Raji (cell line): ENCODE measurements around the gene NEK6.

Source experiments
- POLR2A ChIP-seq: IDR thresholded peaks from 2 replicates; pipeline ENCODE4 v1.6.1; 2011; ENCODE audit warnings: low read depth, low read length, control low read depth; ENCODE audit not compliant: insufficient read depth

The NEK6 gene

DNA sequence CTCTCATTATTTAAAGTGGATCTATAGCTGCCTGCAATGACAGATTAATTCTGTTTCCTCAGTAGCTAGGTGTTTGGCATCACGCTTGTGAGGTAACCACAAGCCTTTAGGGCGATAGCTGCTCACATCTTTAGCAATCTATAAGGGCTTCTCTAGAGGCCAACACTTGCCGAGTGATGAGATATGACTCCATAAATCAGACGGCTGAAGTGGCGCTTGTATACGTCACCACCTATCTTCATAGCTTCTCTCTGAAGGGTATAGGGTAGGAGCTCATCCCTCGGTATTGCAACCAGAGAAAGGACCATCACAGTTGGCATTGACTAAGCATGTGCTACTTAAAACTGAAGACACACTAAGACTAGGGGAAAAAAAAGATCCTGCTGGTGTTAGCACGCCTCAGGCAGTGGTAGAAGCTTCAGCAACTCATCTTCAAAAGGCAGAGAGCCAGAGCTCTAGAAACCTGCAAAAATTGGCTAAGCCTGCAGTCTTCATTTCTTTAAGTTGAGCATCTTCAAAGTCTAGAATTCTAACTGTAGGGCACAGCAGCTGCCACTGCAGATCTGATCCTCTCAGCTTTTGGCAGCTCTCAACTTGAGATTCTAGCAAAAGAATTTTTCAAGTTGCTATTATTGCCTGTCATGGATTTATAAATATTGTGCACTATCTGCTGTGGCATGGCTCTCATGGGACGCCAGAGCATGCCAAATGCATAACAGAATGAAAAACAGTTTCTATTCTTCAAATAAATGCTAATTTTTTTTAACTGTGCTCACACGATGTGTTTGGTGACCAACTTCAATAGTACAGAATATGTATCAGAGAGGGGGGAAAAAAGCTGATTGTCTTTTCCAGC lies 120.0 kb downstream of the NEK6 start:
- no peak for TF ChIP-seq POLR2A

DNA sequence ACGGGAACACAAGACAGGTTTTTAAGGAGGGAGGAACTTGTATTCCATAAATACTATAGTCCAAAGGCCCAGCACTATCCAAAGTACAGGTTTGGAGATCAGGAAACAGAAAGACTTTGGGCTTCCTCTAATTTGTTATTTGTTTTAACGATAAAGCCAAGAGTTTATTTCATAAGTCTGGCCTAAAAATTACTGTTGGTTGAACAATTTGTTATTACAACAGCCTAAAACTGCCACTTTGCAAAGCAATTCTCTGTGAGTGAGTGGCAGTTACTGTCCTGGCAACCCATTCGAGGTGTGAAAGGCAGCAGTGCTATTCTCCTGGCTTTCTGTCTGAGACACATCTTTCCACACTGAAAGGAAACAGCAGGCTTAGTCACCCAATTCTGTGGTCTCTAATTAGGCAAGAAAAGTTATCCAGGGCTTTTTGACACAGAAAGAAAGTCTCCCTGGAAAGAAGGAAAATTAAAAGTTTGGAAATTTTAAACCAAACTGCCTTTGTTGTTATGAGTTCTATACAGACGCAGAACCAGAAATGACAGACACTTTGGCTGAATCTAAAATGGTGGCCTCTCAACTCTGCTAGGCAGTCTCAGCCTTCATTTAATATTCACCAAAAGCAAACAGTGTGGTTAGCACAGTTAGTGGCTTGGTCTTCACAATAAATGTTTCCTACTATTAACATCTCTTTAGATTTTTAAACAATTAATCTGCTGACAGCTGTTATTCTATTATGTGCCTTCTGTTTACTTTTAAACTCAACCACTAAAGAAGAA lies 123.6 kb downstream of the NEK6 start:
- TF ChIP-seq POLR2A, result no peak

DNA sequence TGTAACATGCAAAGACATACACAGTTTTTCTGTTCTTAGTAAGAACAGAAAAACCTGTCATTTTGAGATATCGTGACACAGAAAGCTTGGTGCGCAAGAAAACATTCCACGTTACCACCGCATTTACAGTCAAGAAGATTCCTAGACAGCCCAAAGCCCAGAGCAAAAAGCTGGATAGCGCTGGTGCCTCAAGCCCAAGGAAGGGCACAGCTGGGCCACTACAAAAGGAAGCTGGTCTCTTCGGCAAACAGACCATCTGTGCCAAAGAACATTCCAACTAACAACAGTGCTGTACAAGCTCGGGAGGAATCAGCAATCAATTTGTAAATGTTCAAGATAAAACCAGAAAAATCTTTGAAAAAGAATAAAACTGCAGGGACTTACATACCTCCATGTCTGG lies 126.5 kb downstream of the NEK6 start:
- no peak for TF ChIP-seq POLR2A

DNA sequence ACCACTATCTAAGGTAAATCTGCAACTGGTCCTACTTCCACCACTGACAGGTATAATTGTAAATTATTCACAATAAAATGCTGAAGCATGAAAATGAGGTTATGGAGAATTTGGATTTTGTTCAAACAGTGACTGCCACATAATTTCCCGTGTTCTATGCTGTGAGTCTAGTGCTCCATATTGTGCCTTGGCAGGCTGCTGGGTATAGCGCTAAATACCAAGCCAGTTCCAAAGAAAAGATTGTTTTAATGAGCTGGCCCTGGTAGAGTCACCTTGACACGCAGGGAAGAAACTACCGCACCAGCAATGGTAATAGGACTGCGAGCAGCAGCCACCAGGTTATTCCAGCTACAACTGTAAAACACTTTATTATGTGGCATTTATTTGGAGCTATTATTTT lies 127.1 kb downstream of the NEK6 start:
- no peak for TF ChIP-seq POLR2A

DNA sequence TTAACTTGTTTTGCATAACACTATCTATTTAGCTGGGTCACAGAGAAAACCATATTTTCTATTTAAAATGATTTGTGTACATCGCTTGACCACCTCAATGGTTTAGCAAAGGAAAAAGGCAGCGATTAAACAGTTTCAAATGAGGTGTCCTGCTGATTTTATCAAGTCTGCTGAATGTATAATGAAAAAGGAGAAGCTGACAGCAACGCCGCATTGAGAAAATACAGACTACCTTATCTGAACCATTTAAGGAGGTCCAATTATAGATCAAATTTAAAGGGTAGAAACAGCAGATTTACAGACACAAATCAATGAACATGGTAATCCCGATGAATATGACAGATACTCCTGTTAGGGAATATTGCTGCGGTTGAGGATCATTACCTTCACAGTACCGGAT lies 127.9 kb downstream of the NEK6 start:
- TF ChIP-seq POLR2A, result no peak

DNA sequence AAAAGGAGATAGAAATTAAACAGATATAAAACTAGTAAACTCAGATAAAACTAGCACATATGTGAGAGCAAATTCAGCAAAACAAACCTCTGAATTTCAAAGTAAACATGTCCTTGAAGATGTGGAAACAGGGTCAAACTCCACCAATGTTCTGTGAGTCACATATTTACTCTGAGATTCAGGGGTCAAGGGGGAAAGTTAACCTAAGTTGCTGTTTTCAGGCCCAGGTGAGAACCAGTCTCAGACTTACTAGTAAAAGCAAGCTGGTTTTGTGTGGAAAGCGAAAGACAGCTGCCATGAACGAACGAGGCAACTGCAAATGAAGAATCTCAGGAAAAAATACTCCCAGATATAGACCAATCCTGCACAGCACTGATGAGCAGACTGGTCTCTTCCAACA lies 128.5 kb downstream of the NEK6 start:
- TF ChIP-seq POLR2A, result no peak

DNA sequence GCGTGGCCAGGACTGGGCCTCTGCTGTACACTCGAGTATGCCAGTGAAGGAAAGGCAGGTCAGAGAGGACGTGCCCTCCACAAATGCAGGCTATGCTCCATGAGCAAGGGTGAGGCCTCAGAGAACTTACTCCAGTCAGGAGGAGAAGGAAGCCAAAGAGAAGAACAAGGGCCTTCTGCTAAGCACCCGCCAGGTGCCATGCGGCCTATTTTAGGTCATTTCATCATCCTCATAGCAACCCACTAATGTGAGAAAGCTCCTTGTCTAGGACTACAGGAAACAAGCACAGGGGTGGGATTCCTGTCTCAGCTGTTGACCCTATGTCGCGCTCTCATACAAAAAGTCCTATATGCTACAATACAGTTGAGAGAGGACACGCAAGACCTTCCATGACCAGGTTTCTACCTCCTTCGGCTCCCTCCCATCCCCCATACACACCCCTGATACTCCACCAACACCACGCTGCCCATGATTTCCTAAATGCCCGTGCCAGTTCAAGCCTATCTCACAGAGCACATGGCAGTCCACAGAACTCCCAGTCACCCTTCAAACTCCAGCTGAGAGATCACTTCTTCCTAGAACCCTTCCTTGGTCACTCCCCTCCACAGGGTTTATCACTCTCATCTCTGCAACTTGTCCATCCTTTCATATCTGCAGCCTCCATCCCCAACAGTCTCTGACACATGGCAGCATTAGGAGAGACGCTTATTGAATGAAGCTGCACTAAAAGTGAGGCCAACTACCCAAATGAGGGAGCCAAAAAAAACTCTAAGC lies 130.7 kb downstream of the NEK6 start:
- no peak for TF ChIP-seq POLR2A

DNA sequence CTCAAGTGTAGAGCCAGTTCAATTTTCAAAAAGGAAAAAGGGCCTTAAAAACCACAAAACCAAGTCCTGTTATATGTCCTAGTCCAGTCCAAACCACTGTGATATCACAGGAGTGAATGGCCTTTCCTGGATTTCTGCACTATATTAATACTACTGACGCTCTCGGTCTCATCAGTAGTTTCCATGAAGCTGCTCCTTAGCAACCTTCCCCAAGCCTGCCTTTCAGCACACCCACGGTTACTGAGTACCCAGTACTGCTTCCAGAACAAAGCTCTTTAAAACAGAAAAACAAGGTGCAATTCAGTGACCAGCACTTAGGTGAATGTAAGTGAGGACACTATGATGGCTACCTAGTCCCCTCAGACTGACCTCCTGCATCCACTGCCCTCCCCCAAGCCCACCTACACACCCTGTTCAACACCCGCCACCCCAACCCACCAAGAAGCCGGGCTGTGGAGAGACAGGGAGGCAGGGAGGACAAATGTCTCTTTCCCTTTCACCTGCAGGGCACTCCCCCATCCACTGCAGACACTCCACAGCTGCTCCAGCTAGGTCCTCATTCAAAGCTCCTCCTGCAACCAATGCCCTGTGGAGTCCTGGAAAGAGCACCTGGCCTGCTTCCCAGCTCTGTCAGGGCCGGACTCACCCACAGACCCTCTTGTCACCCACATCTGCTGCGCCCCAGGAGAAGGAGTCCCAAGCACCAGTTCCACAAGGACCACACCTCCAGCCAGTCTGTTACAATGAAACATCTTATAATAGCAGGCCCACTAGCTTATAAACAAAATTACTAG lies 131.6 kb downstream of the NEK6 start:
- TF ChIP-seq POLR2A, result no peak

DNA sequence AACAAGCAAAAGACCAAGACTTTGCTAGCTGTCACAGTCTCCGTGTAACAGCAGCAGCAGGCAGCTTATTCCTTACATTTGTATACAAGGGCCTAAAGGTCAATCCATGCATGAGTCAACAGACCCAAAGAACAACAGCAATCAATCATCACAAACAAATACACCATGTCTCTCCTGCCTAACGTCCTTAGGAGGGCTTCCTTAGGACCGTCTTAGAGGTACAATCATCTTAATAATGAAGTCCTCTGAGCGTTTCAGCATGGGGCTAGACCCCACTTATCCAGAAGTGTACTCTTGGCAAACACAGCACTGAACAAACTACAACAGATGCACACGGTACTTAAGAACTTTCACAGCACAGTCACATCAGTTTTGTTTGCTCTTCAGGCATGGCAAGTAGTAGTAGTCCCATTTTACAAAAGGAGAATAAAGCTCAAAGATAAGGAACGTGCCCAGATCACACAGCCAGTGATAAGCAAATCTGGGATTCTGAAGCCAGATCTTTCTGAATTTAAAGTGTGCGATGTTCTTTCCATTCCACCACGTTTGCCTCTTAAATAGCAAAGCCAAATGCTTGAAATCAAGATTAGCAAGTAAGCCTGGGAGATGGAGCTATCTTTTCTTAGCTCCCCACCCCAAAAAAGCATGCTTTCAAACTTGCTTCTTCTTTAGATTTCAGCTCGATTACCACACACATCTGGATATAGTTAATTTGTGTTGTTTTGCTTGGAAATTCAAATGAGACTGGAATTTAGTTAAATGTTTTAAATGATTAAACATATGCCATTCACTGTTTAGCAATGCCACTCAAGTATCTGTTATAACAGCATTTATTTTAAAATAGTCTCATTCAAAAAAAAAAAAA lies 133.3 kb downstream of the NEK6 start:
- no peak for TF ChIP-seq POLR2A

DNA sequence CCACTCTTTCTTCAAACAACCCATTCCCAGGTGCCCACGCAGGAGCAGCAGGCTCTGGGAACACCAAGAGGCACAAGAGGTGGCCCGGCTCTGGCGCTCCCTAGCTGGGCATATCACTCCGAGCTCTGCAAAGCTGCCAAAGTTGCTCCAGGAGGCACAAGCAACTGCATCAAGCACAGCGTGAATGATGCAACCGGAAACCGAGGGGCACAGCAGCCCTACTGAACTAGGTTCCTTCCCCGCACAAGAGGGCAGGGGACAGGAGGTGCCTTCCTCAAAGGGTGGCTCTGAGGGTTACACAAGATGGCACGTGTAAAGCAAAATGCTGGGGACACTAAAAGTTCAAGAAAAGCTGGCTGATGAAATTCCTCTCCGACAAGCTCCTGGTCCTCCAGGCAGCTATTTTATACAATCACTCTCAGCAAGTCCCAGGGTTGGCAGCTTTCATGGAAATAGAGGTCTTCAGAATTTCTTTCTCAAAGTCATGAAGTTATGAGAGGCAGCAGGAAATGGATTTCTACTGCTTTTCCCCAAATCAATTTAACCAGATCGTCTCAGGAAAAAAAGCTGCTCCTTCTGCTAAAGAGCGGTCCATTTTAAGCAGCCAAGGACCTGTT lies 134.6 kb downstream of the NEK6 start:
- no peak for TF ChIP-seq POLR2A

DNA sequence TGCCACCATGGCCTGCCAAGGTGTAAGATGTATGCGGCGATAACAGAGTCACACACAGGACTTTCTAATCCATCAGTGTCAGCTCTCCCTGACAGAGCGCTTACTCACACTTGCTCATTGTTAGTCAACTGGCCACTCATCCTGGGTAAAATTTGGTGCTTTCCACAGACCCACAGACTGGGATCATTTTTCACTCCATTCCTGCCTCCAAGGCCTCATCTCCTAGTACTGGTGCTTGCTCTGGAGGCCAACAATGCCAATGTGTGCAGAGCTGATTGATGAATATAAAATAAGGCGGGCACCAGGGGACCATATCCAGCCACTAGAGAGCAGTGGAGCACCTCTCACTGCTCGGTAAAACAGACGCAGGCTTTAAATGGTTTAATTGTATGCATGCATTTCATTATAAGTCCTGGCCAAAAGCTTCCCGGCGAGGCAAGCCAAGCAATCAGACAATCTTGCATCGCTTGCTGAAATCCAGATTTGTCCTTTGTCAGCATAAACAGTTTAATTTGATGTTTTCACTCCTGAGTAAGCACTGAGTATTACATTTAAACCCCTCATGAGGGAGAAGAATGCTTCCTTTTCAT lies 135.2 kb downstream of the NEK6 start:
- TF ChIP-seq POLR2A, result no peak

DNA sequence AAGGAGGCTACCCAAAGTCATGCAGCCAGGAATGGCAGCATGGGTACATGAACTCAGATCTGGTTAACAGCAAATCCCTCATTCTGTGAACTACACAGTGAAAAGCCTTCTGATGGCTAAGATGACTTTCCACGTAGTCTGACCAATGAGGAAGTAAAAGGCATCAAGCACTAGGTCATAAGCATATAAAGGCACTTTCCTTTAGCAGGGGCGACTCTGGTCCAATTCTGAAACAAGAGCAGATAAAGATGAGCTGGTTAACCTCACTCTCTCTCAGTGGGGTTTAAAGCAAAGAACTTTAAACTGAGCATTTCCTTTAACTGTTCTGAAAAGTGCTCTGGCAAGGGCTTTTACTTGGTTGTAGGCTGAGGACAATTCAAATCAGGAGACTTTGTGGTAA lies 136.4 kb downstream of the NEK6 start:
- TF ChIP-seq POLR2A, result no peak

DNA sequence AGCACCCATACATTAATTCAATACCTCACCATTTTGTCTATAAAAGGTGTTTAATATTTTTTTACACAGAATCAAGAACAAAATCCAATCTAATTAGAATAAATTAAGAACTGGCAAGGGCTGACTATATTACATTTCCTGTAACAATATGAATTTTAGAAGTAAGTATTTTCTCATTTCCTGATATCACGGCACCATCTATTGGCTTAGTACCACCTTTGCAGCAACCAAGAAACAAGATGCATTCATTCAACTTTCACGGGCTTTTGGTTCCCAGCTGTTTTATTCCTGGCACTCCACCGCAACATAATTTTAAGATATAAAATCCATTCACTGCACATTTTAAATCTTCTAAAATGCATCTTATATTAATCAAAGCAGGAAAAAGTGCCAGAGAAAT lies 136.8 kb downstream of the NEK6 start:
- no peak for TF ChIP-seq POLR2A
